GM10266 (cell line): ENCODE data around the gene SELENOH.

ENCODE experiments used
- DNase-seq: peaks from one replicate; pipeline ENCODE4 v3.0.0; 2012; ENCODE audit errors: extremely low spot score
- CTCF ChIP-seq: IDR thresholded peaks from 2 replicates; pipeline ENCODE4 v1.5.1; 2012; ENCODE audit warnings: mild to moderate bottlenecking, low read depth; ENCODE audit not compliant: control insufficient read depth, insufficient read depth; ENCODE audit errors: missing control alignments

Gene SELENOH

DNA sequence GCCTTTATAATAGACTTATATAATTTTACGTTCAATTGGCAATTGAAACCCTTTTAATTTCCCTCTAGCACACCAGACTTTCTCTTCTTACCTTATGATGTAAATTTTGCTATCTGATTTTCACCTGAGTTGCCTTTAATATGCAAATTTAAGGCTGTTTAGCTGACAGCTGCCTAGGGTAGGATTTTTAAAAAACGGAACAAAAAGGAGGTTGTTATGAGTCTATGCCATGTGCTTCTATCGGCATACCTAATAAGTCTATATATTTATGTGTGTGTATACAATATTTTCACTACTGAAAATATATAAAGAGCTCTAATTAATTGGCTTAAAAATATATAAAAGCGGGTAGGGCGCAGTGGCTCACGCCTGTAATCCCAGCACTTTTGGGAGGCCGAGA is 11.8 kb upstream of the SELENOH start:
- DNase-seq: no peak
- no peak for TF ChIP-seq CTCF

- no peak for DNase-seq
- TF ChIP-seq CTCF: no peak
Observed at GRCh38 chr11:57732661-57733060, 8.6 kb upstream of the SELENOH start.

GRCh38 chr11:57735619-57736298 is 5.5 kb upstream of the SELENOH start:
- no peak for TF ChIP-seq CTCF
- DNase-seq: no peak

DNA sequence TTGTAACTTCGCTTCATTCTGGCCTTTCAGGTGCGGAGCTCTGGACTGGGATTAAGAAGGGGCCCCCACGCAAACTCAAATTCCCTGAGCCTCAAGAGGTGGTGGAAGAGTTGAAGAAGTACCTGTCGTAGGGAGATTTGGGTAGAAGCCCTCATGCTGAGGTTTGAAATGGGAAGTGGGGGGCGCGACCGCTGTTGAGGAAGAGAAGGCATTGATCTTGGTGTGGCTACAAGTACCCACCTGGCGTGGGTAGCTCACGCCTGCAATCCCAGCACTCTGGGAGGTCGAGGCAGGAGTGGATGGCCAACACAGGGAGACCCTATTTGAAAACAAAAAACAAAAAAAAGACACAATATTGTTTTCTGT is 779 bp downstream of the SELENOH start:
- TF ChIP-seq CTCF: no peak
- DNase-seq: no peak

GRCh38 chr11:57744357-57744756 is 3.1 kb downstream of the SELENOH start:
- TF ChIP-seq CTCF: no peak
- no peak for DNase-seq

DNA sequence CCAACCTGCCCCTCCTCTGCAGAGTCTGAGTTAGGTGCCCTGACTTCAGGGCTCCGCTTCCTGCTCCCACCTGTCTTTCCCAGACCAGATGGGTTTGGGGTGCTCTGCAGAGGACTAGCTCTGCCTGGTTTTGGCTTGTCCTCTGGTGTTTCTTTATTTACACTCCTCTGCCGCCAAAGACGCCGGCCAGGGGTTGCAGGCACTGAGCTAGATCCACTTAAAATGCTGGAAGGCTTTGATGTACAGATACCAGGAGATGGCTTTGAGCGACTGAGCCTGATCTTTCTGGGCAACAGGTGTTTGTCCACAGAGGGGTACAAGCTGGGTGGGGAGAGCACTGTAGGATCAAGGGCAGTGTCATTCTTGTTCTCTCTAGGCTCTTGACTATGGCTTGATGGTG is 3.9 kb downstream of the SELENOH start:
- TF ChIP-seq CTCF: no peak

GRCh38 chr11:57746920-57747319 is 5.6 kb downstream of the SELENOH start:
- no peak for DNase-seq
- no peak for TF ChIP-seq CTCF

More for the DNA sequence above, 3.9 kb downstream of the SELENOH start:
- no peak for DNase-seq
